H1 (cell line): ENCODE data around the gene GDPD5. TPM values are rescaled to one million over a fixed set of nuclear protein-coding genes. Genes with fewer than 3 reads are reported as not detected.

Experiments used
- CBX8 ChIP-seq: fragments of 300-800, 300-1000 bp; sonication (generic); IDR thresholded peaks from 2 replicates; pipeline ENCODE4 v1.7.1; 2016; ENCODE audit warnings: low read depth, low read length, borderline replicate concordance
- CHD1 ChIP-seq: IDR thresholded peaks from 2 replicates; pipeline ENCODE4 v1.6.1; 2012; ENCODE audit warnings: low read depth, low read length, improper control_type of control experiment
- KDM4A ChIP-seq: IDR thresholded peaks from one replicate; pipeline ENCODE4 v1.7.1; 2012; ENCODE audit warnings: low read depth, mild to moderate bottlenecking, moderate library complexity, low read length, inconsistent platforms; ENCODE audit not compliant: severe bottlenecking
- MAFK ChIP-seq: IDR thresholded peaks from 2 replicates; pipeline ENCODE4 v1.6.1; 2012; ENCODE audit warnings: low read depth, mild to moderate bottlenecking, improper control_type of control experiment, low read length
- RAD21 ChIP-seq, 2 experiments: IDR thresholded peaks in 1 of 2; conservative IDR thresholded peaks in 1 of 2; 2 replicates each; pipeline ENCODE4 v1.6.1; 2011; ENCODE audit warnings: low read depth in 2 of 2, low read length in 2 of 2, improper control_type of control experiment in 1 of 2, inconsistent platforms in 1 of 2, mild to moderate bottlenecking in 1 of 2, moderate library complexity in 1 of 2
- RBBP5 ChIP-seq: IDR thresholded peaks from 2 replicates; pipeline ENCODE4 v1.7.1; 2012; ENCODE audit warnings: low read depth, mild to moderate bottlenecking, inconsistent platforms, low read length, moderate library complexity, borderline replicate concordance
- SP2 ChIP-seq: IDR thresholded peaks from 2 replicates; pipeline ENCODE4 v1.6.1; 2012; ENCODE audit warnings: mild to moderate bottlenecking, low read length, inconsistent platforms
- TAF7 ChIP-seq: optimal IDR thresholded peaks from 2 replicates; pipeline ENCODE3; 2011; ENCODE audit warnings: low read depth, mild to moderate bottlenecking, inconsistent platforms, low read length, moderate library complexity, borderline replicate concordance
- polyA plus RNA-seq, 7 experiments: library from polyadenylated mRNA; depleted of rRNA in 3 of 7; stranded (reverse) in 5 of 7; unstranded in 2 of 7; fragments of >200 nt in 5 of 7; fragments of 200-250 nt in 2 of 7; gene quantifications; 1 replicate in 5 of 7; 2 replicates in 1 of 7; 4 replicates in 1 of 7; pipeline versions ENCODE4 v1.2.1 to v1.2.3, GENCODE V29; 2011 to 2013; ENCODE audit warnings: missing spikeins in 2 of 7, mixed read lengths in 2 of 7
- total RNA-seq: library from RNA; stranded (reverse); fragmentation: NEBNext Ultra II Directional; extraction: Animal tissue kit (Norgen Biotek cat#: 25700); gene quantifications from 2 replicates; pipeline ENCODE4 v1.2.1, GENCODE V29; 2021

Gene GDPD5
- total and polyA plus RNA-seq, 2 of the 8 experiments (the other 6 are each of a cell fraction or from before 2014, with no cell fraction given): 7.8 to 8.6 TPM

DNA sequence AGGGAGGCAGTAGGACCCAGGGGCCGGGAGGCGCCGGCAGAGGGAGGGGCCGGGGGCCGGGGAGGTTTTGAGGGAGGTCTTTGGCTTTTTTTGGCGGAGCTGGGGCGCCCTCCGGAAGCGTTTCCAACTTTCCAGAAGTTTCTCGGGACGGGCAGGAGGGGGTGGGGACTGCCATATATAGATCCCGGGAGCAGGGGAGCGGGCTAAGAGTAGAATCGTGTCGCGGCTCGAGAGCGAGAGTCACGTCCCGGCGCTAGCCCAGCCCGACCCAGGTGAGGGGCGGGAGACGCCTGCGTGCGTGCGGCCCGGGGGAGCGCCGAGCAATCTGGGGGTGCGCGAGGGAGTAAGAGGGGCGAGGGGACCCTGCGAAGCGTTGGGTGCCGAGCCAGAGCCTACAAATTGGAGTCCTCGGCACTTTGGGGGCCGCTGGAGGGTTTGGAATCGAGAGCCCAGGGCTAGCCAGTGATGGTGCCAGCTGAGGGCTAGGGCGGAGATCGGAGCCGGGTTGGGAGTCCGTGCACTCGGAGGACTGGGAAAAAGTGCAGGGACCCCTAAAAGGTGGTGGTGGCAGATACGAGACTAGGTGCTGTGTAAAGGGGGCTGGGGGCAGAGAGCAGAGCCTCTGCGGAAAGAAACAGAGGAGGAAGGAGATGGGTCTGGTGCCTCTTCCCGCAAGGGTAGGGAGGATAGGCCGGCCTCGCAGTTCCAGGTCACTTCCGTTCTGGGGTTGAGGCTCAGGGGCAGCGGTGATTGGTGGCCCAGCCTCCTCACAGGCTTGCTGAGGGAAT lies 36.5 kb upstream of the GDPD5 start, which contains the start of gene SERPINH1 (continued):
- TF ChIP-seq TAF7 (peak; percentile 84), RAD21 (IDR thresholded peaks at IDR 0.05 in 1 of 2, conservative IDR thresholded peaks at IDR 0.05 in 1 of 2; ENCODE audit: low read depth in 2 of 2, low read length in 2 of 2) (no peak; a peak in 1 of 4 replicates), CBX8 (no peak), CHD1 (no peak), RBBP5 (no peak), MAFK (no peak), SP2 (no peak), KDM4A (no peak)
